Ascending aorta (tissue), 2 donors: ENCODE results near the gene RFX2. TPM values are rescaled to one million over a fixed set of nuclear protein-coding genes. Genes with fewer than 3 reads are reported as not detected.
A peak's percentile ranks its signal among the peaks of the same experiment; 100 is the strongest.

Experiments used
- DNase-seq, 2 donors: peaks; one replicate each; pipeline ENCODE4 v3.0.0-alpha.2; 2019; ENCODE audit warnings: low spot score in 2 of 2
- H3K27ac ChIP-seq, 2 donors: fragments of 200-600 bp; sonication (generic); one replicate each; pipeline ENCODE4 v1.5.1; 2016 to 2017; ENCODE audit warnings: mild to moderate bottlenecking in 1 of 2
- H3K27me3 ChIP-seq: fragments of 200-600 bp; sonication (generic); one replicate; pipeline ENCODE4 v1.5.1; 2017
- H3K36me3 ChIP-seq, 2 donors: fragments of 200-600 bp; sonication (generic); one replicate each; pipeline ENCODE4 v1.5.1; 2016
- H3K4me1 ChIP-seq, 2 donors: fragments of 200-600 bp; sonication (generic); one replicate each; pipeline ENCODE4 v1.5.1; 2016 to 2017; ENCODE audit warnings: mild to moderate bottlenecking in 1 of 2
- H3K4me3 ChIP-seq, 2 donors: fragments of 200-600 bp; sonication (generic); one replicate each; pipeline ENCODE4 v1.5.1; 2016 to 2017; ENCODE audit warnings: mild to moderate bottlenecking in 1 of 2
- H3K9me3 ChIP-seq, 2 donors: fragments of 200-600 bp; sonication (generic); one replicate each; pipeline ENCODE4 v1.5.1; 2016
- intact Hi-C: fragments of 100-400 bp; cut with DNase I; formaldehyde crosslinking; loops from one replicate; pipeline ENCODE4 v1.15.1; 2023
- total RNA-seq: library from RNA; depleted of rRNA; stranded (reverse); fragments of >200 nt; gene quantifications from one replicate; pipeline ENCODE4 v1.1.0, GENCODE V29; 2016
- TF ChIP-seq, protein P1 (sequence below), 3 experiments: fragments of 200-600 bp in 2 of 3; fragments of 450-650 bp in 1 of 3; sonication (generic) in 2 of 3; IDR thresholded peaks; one replicate each; pipeline ENCODE4 v1.5.1; 2016 to 2019; ENCODE audit warnings: antibody characterized with exemption in 3 of 3, mild to moderate bottlenecking in 1 of 3, moderate library complexity in 1 of 3

Gene RFX2
- 107 TPM for total RNA-seq

DNA sequence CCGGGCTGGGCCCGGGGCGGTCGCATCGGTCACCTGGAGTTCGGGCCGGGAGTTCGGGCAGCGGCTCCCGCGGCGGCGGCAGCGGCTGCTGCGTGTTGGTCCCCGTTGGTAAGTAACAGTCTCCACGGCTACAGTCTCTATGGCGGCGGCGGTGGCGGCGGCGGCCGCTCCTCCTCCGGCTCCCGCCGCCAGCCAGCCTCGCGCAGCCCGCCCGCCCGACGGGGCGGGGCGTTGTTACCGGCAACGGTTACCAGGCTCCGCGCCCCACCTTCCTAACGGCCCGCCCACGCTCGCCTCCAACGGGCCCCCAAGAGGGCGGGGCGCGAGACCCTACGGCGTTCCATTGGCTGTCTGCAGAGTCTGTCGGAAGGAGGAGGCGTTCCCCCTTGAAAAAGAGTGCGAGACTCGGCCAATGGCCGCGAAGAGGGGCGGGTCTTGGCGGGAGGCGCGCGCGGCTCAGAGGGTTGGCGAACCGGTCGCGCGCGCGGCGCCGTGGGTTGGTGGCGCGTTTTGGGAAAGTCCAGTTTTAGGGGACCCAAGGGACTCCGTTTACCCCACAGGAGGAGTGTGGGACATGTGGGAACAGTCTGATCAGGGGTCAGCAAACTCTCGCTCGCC is at the start of gene RFX2:
TSS of gene RFX2 (minus strand) at position 141 of the 618 bp plus-strand sequence. CDS start 63,004 bp downstream, outside the sequence.
- TF ChIP-seq, protein P1, sequence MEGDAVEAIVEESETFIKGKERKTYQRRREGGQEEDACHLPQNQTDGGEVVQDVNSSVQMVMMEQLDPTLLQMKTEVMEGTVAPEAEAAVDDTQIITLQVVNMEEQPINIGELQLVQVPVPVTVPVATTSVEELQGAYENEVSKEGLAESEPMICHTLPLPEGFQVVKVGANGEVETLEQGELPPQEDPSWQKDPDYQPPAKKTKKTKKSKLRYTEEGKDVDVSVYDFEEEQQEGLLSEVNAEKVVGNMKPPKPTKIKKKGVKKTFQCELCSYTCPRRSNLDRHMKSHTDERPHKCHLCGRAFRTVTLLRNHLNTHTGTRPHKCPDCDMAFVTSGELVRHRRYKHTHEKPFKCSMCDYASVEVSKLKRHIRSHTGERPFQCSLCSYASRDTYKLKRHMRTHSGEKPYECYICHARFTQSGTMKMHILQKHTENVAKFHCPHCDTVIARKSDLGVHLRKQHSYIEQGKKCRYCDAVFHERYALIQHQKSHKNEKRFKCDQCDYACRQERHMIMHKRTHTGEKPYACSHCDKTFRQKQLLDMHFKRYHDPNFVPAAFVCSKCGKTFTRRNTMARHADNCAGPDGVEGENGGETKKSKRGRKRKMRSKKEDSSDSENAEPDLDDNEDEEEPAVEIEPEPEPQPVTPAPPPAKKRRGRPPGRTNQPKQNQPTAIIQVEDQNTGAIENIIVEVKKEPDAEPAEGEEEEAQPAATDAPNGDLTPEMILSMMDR (IDR thresholded peaks at IDR 0.05), result no peak
- intact Hi-C loops, result loop anchor here (1.0 to 5.0 kb wide), 3 partner anchors 54 to 208 kb away; partner anchors contain the start of genes NDUFA11, RANBP3 and VMAC
- Histone ChIP-seq H3K27ac (peak within 1 kb of the TSS; percentile 90 to 94), H3K36me3 (no peaks in the 10 kb centered on the region), H3K9me3 (no peaks in the 10 kb centered on the region), H3K4me1 (peaks cover 3 to 4% of the 10 kb centered on the region in 2 donors), H3K27me3 (no peaks in the 10 kb centered on the region), H3K4me3 (peak within 1 kb of the TSS; percentile 95 to 97)
- DNase-seq, result peak; percentile 98 to 100

DNA sequence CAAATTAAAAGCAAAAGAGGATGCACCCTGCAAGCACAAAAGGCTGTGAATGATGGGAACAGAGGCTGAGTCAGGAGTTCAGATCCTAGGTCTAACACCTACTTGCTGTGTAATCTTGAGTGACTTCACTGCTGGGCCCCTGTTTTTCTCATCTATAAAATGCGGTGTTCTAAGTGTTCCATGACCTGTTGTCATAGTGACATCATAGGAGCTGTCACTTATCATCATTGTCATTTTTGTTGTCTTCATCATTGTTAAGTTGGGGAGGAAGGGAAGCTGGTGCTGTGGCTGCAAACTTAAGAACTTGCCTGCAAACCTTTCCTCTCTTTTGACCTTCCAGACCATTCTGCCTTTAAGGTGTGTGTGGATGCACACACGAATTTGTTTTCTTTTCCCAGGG is 45.7 kb upstream of the RFX2 start:
- no peak overlapping the region for H3K4me3 ChIP-seq
- H3K36me3 ChIP-seq, result no peaks in the 10 kb centered on the region
- no peak overlapping the region for H3K27ac ChIP-seq
- no peaks in the 10 kb centered on the region for H3K4me1 ChIP-seq
- TF ChIP-seq, protein P1 (IDR thresholded peaks at IDR 0.05), result no peak
- peaks cover 0 to 13% of the 10 kb centered on the region in 2 donors for H3K9me3 ChIP-seq
- intact Hi-C loops, result no loop called here
- peak in 1 of 2 donors; percentile 7 for DNase-seq
- H3K27me3 ChIP-seq, result no peaks in the 10 kb centered on the region

DNA sequence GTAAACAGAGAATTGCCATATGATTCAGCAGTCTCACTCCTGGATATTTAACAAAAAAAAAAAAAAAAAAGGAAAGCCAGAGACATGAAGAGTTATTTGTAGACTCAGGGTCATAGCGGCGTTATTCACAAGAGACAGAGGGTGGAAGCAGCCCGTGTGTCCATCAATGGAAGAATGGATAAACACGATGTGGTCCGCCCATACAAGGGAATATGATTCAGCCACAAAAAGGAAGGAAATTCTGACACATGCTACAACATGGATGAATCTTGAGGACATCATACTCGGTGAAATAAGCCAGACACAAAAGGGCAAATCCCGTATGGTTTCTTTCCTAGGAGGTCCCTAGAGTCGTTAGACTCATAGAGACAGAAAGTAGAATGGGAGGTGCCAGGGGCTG is 40.0 kb upstream of the RFX2 start:
- Histone ChIP-seq H3K4me3 (no peak overlapping the region), H3K9me3 (peaks cover 0 to 7% of the 10 kb centered on the region in 2 donors), H3K36me3 (no peaks in the 10 kb centered on the region), H3K27ac (no peak overlapping the region), H3K27me3 (no peaks in the 10 kb centered on the region), H3K4me1 (no peaks in the 10 kb centered on the region)
- intact Hi-C loops, result no loop called here
- peak in 1 of 2 donors; percentile 5 for DNase-seq
- TF ChIP-seq, protein P1 (IDR thresholded peaks at IDR 0.05), result no peak

- TF ChIP-seq, protein P1 (IDR thresholded peaks at IDR 0.05), result no peak
- Histone ChIP-seq H3K27ac (no peak overlapping the region), H3K9me3 (no peaks in the 10 kb centered on the region), H3K27me3 (no peaks in the 10 kb centered on the region), H3K4me1 (no peaks in the 10 kb centered on the region), H3K36me3 (no peaks in the 10 kb centered on the region), H3K4me3 (no peak overlapping the region)
- intact Hi-C loops, result no loop called here
- DNase-seq, result no peak
Measured at GRCh38 chr19:6141217-6141616, 30.9 kb upstream of the RFX2 start.

GRCh38 chr19:6138511-6138910 is 28.2 kb upstream of the RFX2 start:
- DNase-seq, result no peak
- intact Hi-C loops, result no loop called here
- no peaks in the 10 kb centered on the region for H3K27me3 ChIP-seq
- H3K9me3 ChIP-seq, result no peaks in the 10 kb centered on the region
- H3K27ac ChIP-seq, result no peak overlapping the region
- H3K36me3 ChIP-seq, result no peaks in the 10 kb centered on the region
- H3K4me3 ChIP-seq, result no peak overlapping the region
- TF ChIP-seq, protein P1 (IDR thresholded peaks at IDR 0.05), result no peak
- no peaks in the 10 kb centered on the region for H3K4me1 ChIP-seq
